Measurements from ENCODE around the gene ACTG2.

DNA sequence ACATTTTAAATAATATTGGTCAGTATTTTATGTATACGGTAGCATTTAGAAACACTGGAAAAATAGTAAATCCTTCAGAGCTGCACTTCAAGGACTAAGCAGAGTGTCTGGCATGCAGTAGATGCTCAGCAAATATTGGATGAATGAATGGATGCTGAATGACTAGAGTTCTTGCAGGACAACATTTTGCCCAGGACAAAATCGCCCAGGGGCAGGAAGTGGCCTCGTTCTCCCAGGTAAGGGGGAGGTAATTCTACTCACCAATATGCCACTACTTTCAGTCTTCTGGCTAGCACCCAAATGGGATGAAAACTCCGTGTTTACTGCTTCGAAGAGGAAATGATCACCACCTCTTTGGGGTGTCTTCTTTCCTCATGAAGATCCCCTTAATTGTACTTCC is 29.9 kb downstream of the ACTG2 start:
- no peak for TF ChIP-seq CTCF (IDR thresholded peaks at IDR 0.05; ENCODE audit: low read depth, low read length, missing input control)
- TF ChIP-seq, protein P1, sequence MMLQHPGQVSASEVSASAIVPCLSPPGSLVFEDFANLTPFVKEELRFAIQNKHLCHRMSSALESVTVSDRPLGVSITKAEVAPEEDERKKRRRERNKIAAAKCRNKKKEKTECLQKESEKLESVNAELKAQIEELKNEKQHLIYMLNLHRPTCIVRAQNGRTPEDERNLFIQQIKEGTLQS (IDR thresholded peaks at IDR 0.05): no peak
